Omental fat pad (tissue), 4 donors: ENCODE results near the gene PRX. TPM values are rescaled to one million over a fixed set of nuclear protein-coding genes. Genes with fewer than 3 reads are reported as not detected.

Experiments used
- ATAC-seq: fragments of 150-250 bp; one replicate; pipeline ENCODE4 v1.9.1; 2016; ENCODE audit warnings: mild to moderate bottlenecking, moderate library complexity; ENCODE audit not compliant: low FRiP score
- DNase-seq: peaks from one replicate; pipeline ENCODE4 v3.0.0-alpha.2; 2019; ENCODE audit warnings: low spot score
- CTCF ChIP-seq, 3 donors: fragments of 450-650 bp; IDR thresholded peaks; one replicate each; pipeline ENCODE4 v1.5.1; 2016 to 2017; ENCODE audit warnings: antibody characterized with exemption in 3 of 3, mild to moderate bottlenecking in 3 of 3, moderate library complexity in 2 of 3
- total RNA-seq, 4 donors: library from RNA; depleted of rRNA; stranded (reverse); fragments of >200 nt; gene quantifications; one replicate each; pipeline ENCODE4 v1.1.0, GENCODE V29; 2016

The PRX gene
- total RNA-seq, 4 donors from 2014 or later: 2.2 to 6.1 (median 4.3) TPM

GRCh38 chr19:40418040-40418439 lies 4.9 kb upstream of the PRX start:
- DNase-seq (no peak), ATAC-seq (no peak)
- no peak for TF ChIP-seq CTCF (IDR thresholded peaks at IDR 0.05)

- DNase-seq (no peak), ATAC-seq (no peak)
- TF ChIP-seq CTCF (IDR thresholded peaks at IDR 0.05): no peak
Observed at GRCh38 chr19:40417643-40417981, 4.4 kb upstream of the PRX start.

- TF ChIP-seq CTCF (IDR thresholded peaks at IDR 0.05): no peak
- DNase-seq (no peak), ATAC-seq (no peak)
Observed at GRCh38 chr19:40416918-40417642, 3.9 kb upstream of the PRX start.

- ATAC-seq (no peak), DNase-seq (no peak)
- no peak for TF ChIP-seq CTCF (IDR thresholded peaks at IDR 0.05)
Observed at GRCh38 chr19:40415768-40416167, 2.6 kb upstream of the PRX start.

GRCh38 chr19:40414542-40415535 lies 1.7 kb upstream of the PRX start:
- no peak for DNase-seq
- no peak for TF ChIP-seq CTCF (IDR thresholded peaks at IDR 0.05)
- ATAC-seq: no peak

- no peak for DNase-seq
- no peak for ATAC-seq
- TF ChIP-seq CTCF (IDR thresholded peaks at IDR 0.05): no peak
Observed at GRCh38 chr19:40412866-40413265, 312 bp downstream of the PRX start.
